ENCODE measurements around the gene STRADA.
A peak's percentile ranks its signal among the peaks of the same experiment; 100 is the strongest.

STRADA gene

DNA sequence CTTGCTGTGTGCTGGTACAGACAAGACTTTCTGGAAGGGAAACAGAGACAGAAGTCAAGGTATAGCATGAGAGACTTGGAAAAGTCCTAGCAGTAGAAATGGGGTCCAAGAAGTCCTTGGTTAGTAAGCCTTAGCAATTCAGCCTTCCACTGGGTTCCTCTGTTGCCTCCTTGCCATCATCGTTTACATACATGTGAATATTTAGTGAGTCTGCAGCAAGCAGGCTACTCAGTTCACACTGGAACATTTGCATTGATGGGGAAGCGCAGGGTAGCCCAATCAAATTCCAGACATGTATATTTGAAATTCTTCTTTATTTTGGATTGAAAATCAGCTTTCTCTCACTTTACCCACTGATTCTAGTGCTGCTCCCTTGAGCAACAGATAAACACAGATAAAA, 68.7 kb downstream of the STRADA start:
- Mint-ChIP-seq H3K36me3 (ENCODE audit: low read depth) (peaks cover 22% of the 10 kb centered on the region), H3K27ac (no peak overlapping the region)

DNA sequence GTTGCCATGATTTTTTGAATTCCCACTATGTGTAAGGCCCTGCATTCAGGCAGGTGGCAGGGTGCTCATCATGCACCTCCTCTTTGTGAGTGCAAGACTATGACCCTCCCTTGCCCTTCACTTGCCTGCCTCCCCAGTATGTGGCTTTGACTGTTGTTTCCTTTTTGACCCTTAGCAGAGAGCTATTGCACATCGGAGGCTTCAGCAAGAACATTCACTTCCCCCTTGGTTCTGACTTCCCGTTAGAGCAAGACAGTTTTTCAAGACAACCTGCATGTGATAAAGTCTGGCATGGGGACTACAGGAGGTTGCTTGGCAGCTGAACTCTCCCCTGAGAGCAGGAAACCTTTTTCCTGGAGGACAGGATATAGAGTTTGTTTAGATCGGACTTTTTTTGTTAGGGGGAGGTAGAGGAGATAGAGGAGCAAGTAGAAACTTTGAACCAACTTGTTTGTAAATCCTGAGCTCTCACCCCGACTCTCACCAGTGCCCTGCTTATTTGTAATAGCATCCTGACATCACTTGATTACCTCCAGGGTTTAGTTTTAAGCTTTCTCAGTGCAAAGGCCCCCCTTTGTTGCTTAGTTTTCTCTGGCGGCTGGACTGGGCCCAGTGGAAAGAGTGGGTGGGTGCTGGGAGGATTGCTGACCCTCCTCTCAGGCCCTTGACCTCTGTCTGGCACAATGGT, 75.9 kb downstream of the STRADA start:
- Mint-ChIP-seq H3K27ac (peak overlapping the region; percentile 83), H3K4me1 (ENCODE audit: low read depth) (peaks cover 12% of the 10 kb centered on the region), H3K4me3 (peak overlapping the region; percentile 38), H3K9me3 (no peaks in the 10 kb centered on the region), H3K27me3 (ENCODE audit: low read depth) (no peaks in the 10 kb centered on the region), H3K36me3 (ENCODE audit: low read depth) (peaks cover 25% of the 10 kb centered on the region)

More for the DNA sequence above, 68.7 kb downstream of the STRADA start:
- Mint-ChIP-seq H3K4me1 (ENCODE audit: low read depth) (peaks cover 4% of the 10 kb centered on the region), H3K4me3 (no peak overlapping the region), H3K9me3 (no peaks in the 10 kb centered on the region), H3K27me3 (ENCODE audit: low read depth) (no peaks in the 10 kb centered on the region)

DNA sequence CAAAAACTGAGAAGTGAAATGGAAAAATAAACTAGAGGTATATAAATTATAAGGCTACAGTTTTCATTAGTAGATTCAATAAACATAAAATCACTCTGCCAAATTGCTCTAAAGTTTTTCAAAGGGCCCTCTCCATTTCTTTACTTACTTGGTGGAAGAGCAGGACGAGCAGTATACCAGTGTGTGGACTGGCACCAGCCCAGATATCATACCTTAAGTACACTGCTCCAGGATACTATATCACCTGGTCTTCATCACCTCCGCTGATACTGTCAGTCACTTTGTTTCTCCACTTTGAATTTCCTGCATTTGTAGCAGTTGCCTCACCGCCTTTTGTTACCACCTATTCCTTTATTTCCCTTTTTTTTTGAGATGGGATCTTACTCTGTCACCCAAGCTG, 81.7 kb downstream of the STRADA start:
- no peaks in the 10 kb centered on the region for H3K27me3 Mint-ChIP-seq (ENCODE audit: low read depth)
- no peak overlapping the region for H3K27ac Mint-ChIP-seq
- no peaks in the 10 kb centered on the region for H3K9me3 Mint-ChIP-seq
- H3K4me1 Mint-ChIP-seq (ENCODE audit: low read depth), result peaks cover 4% of the 10 kb centered on the region
- peaks cover 22% of the 10 kb centered on the region for H3K36me3 Mint-ChIP-seq (ENCODE audit: low read depth)
- H3K4me3 Mint-ChIP-seq, result no peak overlapping the region

DNA sequence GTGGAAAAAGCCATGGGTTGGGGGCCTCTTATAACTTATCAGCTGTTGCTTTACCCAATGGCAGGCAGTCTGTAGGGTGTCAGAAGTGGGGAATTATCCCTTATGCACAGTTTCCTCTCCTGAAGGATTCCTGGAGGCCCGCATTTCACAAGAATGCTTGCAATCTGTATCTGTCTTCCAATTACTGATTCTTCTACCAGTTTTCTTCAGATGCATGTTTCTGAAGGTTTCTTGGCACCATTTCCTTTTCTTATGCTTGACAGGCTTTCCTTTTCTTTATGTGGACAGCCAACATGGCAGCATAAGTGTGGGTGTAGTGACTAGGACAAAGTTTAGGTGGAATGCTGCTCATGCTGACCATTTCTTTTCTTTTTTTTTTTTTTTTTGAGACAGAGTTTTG, 83.2 kb downstream of the STRADA start:
- H3K4me1 Mint-ChIP-seq (ENCODE audit: low read depth), result no peaks in the 10 kb centered on the region
- H3K9me3 Mint-ChIP-seq, result no peaks in the 10 kb centered on the region
- no peak overlapping the region for H3K27ac Mint-ChIP-seq
- no peak overlapping the region for H3K4me3 Mint-ChIP-seq
- H3K36me3 Mint-ChIP-seq (ENCODE audit: low read depth), result peaks cover 23% of the 10 kb centered on the region
- no peaks in the 10 kb centered on the region for H3K27me3 Mint-ChIP-seq (ENCODE audit: low read depth)

DNA sequence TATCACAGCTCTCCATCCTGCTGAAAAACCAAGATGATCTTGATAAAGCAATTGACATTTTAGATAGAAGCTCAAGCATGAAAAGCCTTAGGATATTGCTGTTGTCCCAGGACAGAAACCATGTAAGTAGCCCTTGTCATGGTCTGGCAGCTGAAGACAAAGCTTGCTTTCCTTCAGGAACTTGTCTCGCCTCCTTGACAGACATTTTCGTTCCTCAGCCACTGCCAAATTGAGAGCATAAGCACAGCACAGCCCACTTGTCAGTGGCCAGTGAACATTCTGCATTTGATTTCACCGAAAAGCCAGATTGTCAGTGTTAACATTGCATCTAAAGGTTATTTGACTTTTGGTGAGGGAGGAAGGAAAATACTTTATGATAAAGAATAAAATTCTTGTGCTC, 83.8 kb downstream of the STRADA start:
- Mint-ChIP-seq H3K9me3 (no peaks in the 10 kb centered on the region), H3K36me3 (ENCODE audit: low read depth) (peaks cover 27% of the 10 kb centered on the region), H3K27ac (no peak overlapping the region), H3K4me3 (no peak overlapping the region), H3K4me1 (ENCODE audit: low read depth) (no peaks in the 10 kb centered on the region), H3K27me3 (ENCODE audit: low read depth) (no peaks in the 10 kb centered on the region)

DNA sequence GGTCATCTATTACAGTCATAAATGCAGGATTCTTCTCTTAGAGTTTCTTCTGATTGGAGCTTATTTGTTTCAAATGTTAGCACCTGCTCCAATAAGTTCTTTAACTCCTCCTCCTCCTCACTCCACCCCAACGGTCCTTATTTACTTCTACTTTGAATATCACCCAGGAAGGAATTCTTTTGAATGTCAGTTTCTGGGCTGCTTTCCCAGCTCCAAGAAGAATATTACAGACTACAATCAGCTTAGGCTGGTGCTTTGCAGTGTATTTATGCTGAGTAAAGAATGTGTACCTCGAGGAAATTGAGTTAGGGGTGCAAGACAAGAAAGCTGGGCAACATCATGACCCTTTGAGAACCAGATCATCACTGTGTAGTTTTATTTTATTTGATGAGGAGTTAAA, 88.5 kb downstream of the STRADA start:
- Mint-ChIP-seq H3K27ac (no peak overlapping the region), H3K36me3 (ENCODE audit: low read depth) (peaks cover 28% of the 10 kb centered on the region)

More for the DNA sequence above, 88.5 kb downstream of the STRADA start:
- H3K4me3 Mint-ChIP-seq, result no peak overlapping the region
- H3K4me1 Mint-ChIP-seq (ENCODE audit: low read depth), result peaks cover 4% of the 10 kb centered on the region
- H3K27me3 Mint-ChIP-seq (ENCODE audit: low read depth), result no peaks in the 10 kb centered on the region
- H3K9me3 Mint-ChIP-seq, result no peaks in the 10 kb centered on the region
